ENCODE data around the gene GOLGA8G. TPM values are rescaled to one million over a fixed set of nuclear protein-coding genes. Genes with fewer than 3 reads are reported as not detected.
"Not testable (repeated sequence)": the region's sequence is repeated elsewhere in the genome, so short reads cannot be mapped to it uniquely, and the experiment has no call there.

Gene GOLGA8G, protein sequence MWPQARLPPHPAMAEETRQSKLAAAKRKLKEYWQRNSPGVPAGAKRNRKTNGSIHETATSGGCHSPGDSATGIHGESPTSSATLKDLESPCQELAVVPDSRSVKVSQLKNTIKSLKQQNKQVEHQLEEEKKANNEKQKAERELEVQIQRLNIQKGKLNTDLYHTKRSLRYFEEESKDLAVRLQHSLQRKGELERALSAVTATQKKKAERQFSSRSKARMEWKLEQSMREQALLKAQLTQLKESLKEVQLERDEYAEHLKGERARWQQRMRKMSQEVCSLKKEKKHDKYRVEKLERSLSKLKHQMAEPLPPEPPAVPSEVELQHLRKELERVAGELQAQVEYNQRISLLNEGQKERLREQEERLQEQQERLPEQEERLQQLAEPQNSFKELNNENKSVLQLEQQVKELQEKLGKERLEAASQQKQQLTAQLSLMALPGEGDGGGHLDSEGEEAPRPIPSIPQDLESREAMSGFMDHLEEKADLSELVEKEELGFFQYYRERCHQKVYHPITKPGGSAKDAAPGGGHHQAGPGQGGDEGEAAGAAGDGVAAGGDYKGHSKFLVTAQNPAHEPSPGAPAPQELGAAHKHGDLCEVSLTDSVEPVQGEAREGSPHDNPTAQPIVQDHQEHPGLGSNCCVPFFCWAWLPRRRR
- total RNA-seq (2014; rRNA removed; shearing (Covaris generic)) (not detected in 2 replicates), polyA plus RNA-seq (2016; fragmentation: Nextera tagmentation; extraction: Ambion mirVana) (not detected in 2 replicates)
- long read RNA-seq: 0 reads

DNA sequence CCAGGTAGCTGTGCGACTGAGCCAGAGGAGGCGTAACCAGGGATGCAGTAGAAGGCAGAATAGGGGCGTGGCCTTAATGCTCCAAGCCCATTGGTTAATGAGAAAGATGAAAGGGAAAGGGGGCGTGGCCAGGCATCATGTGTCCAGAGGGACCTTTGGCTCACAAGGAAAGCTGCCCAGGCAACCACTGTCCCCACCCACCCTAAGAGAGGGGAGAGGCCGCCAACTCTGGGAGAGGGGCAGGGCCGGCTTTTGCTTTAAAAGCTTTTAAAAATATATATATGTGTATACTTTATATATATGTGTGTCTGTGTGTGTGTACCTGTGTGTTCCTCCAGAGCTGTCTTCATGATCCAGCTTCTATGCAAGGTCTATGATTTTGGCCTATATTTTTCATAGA, at the start of gene GOLGA8G:
Gene GOLGA8G, minus strand, starts transcription at position 18 of the 400 bp plus-strand sequence. CDS start 62 bp downstream, outside the sequence.
- not testable (repeated sequence) for H3K4me3 Mint-ChIP-seq; H3K9me2 ChIP-seq (ENCODE audit: insufficient read depth); H3K9me3 Mint-ChIP-seq; ATAC-seq; H3K27me3 Mint-ChIP-seq (ENCODE audit: insufficient read depth, low read depth, poor library complexity); H3K4me2 ChIP-seq; H3K27ac Mint-ChIP-seq; H3F3A ChIP-seq (replicated peaks; ENCODE audit: low read depth); H3K4me3 ChIP-seq; H3K27ac ChIP-seq (ENCODE audit: low read depth); H3K27me3 ChIP-seq (ENCODE audit: insufficient read depth); H3K36me3 ChIP-seq (ENCODE audit: insufficient read depth); H3K4me1 Mint-ChIP-seq; H3K79me2 ChIP-seq (replicated peaks; ENCODE audit: insufficient read depth); H3K4me1 ChIP-seq (ENCODE audit: insufficient read depth); H2AFZ ChIP-seq; H3K36me3 Mint-ChIP-seq (ENCODE audit: low read depth); H4K20me1 ChIP-seq (replicated peaks; ENCODE audit: insufficient read depth)
- DNase-seq (ENCODE audit: low spot score): peak; percentile 1

DNA sequence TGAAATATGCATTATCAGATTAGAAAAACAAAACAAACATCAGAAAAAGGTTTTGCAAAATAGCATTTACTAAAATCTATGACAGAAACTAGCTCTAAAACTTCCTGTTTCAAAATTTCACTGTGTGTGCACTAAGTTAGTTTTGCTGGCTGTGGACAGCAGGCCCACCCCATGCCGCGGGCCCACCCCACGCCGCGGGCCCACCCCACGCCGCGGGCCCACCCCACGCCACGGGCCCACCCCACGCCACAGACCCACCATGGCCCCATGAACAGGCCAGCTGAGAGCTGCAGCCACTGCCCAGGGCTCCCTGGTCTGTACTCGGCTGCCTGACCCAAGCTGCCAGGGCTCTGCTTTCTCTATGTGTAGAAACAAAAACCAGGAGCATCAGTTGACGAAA, 40.6 kb upstream of the GOLGA8G start:
- not testable (repeated sequence) for H3K4me2 ChIP-seq; H3K27ac ChIP-seq (ENCODE audit: low read depth); H3K4me1 ChIP-seq (ENCODE audit: insufficient read depth); H4K20me1 ChIP-seq (replicated peaks; ENCODE audit: insufficient read depth); H3K9me3 Mint-ChIP-seq; H3K4me3 Mint-ChIP-seq; H3K36me3 ChIP-seq (ENCODE audit: insufficient read depth); H2AFZ ChIP-seq; H3K27me3 Mint-ChIP-seq (ENCODE audit: insufficient read depth, low read depth, poor library complexity); H3K27me3 ChIP-seq (ENCODE audit: insufficient read depth); DNase-seq (ENCODE audit: low spot score); H3K4me3 ChIP-seq; H3K27ac Mint-ChIP-seq; H3K4me1 Mint-ChIP-seq; H3F3A ChIP-seq (replicated peaks; ENCODE audit: low read depth); H3K79me2 ChIP-seq (replicated peaks; ENCODE audit: insufficient read depth); H3K36me3 Mint-ChIP-seq (ENCODE audit: low read depth); ATAC-seq; H3K9me2 ChIP-seq (ENCODE audit: insufficient read depth)

DNA sequence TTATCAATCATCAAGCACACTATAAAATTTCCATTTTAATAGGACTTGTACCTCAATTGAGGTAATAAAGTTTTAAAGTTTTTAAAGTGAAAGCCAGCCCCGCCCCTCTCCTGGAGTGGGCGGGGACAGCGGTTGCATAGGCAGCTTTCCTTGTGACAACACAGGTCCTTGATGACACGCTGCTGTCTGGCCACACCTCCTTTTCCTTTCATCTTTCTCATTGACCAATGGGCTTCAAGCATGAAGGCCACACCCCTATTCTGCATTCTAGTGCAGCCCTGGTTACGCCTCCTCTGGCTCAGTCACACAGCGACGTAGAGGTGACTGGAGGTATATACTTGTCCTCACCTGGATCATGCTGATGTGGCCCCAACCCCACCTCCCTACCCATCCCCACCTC, 20.5 kb upstream of the GOLGA8G start, which contains the start of gene GOLGA6L25:
Gene GOLGA6L25, plus strand, starts transcription at position 301 of the 400 bp plus-strand sequence. Its CDS starts 61 bp downstream, at position 362.
- H3K9me3 Mint-ChIP-seq; H3K27me3 Mint-ChIP-seq (ENCODE audit: insufficient read depth, low read depth, poor library complexity); H3K27me3 ChIP-seq (ENCODE audit: insufficient read depth); H3K79me2 ChIP-seq (replicated peaks; ENCODE audit: insufficient read depth); H3K9me2 ChIP-seq (ENCODE audit: insufficient read depth); H3K4me3 Mint-ChIP-seq; H3K4me1 ChIP-seq (ENCODE audit: insufficient read depth); H3K36me3 ChIP-seq (ENCODE audit: insufficient read depth); ATAC-seq; H3K4me3 ChIP-seq; H3K36me3 Mint-ChIP-seq (ENCODE audit: low read depth); DNase-seq (ENCODE audit: low spot score); H3K27ac Mint-ChIP-seq; H3F3A ChIP-seq (replicated peaks; ENCODE audit: low read depth); H3K4me2 ChIP-seq; H3K27ac ChIP-seq (ENCODE audit: low read depth); H2AFZ ChIP-seq; H3K4me1 Mint-ChIP-seq; H4K20me1 ChIP-seq (replicated peaks; ENCODE audit: insufficient read depth): not testable (repeated sequence)

DNA sequence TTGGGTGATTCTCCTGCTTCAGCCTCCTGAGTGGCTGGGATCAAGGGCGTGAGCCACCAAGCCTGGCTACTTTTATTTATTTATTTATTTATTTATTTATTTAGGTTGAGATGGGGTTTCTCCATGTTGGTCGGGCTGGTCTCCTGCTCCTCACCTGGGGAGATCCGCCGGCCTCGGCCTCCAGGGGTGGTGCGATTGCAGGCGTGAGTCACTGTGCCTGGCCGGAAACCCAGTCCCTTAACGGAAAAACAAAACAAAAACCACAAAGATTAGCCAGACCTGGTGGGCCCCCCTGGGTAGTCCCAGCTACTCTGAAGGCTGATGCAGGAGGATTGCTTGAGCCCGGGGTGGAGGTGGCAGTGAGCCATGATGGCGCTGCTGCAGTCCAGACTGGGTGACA, 17.6 kb downstream of the GOLGA8G start:
- not testable (repeated sequence) for H3K9me2 ChIP-seq (ENCODE audit: insufficient read depth); H3K4me3 ChIP-seq; ATAC-seq; H3K9me3 Mint-ChIP-seq; H3K36me3 ChIP-seq (ENCODE audit: insufficient read depth); H3K27ac Mint-ChIP-seq; H2AFZ ChIP-seq; H3K4me3 Mint-ChIP-seq; H4K20me1 ChIP-seq (replicated peaks; ENCODE audit: insufficient read depth); H3K27me3 ChIP-seq (ENCODE audit: insufficient read depth); H3K4me2 ChIP-seq; H3K36me3 Mint-ChIP-seq (ENCODE audit: low read depth); H3K79me2 ChIP-seq (replicated peaks; ENCODE audit: insufficient read depth); H3K27me3 Mint-ChIP-seq (ENCODE audit: insufficient read depth, low read depth, poor library complexity); H3K4me1 Mint-ChIP-seq; DNase-seq (ENCODE audit: low spot score); H3K4me1 ChIP-seq (ENCODE audit: insufficient read depth); H3K27ac ChIP-seq (ENCODE audit: low read depth); H3F3A ChIP-seq (replicated peaks; ENCODE audit: low read depth)

DNA sequence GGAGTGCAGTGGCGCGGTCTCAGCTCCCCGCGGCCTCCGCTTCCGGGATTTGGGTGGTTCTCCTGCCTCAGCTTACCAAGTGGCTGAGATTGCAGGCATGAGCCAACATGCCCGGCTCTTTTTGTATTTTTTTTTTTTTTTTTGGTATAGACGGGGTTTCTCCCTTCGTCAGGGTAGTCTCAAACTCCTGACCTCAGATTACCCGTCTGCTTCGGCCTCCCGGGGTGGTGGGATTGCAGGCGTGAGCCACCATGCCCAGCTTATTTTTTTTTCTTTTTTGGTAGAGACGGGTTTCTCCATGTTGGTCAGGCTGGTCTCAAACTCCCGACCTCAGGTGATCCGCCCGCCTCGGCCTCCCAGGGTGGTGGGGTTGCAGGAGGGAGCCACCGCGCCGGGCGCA, 18.6 kb downstream of the GOLGA8G start:
- H3K4me3 Mint-ChIP-seq; H3K9me3 Mint-ChIP-seq; ATAC-seq; H4K20me1 ChIP-seq (replicated peaks; ENCODE audit: insufficient read depth); H3K9me2 ChIP-seq (ENCODE audit: insufficient read depth); H3K4me3 ChIP-seq; H3F3A ChIP-seq (replicated peaks; ENCODE audit: low read depth); DNase-seq (ENCODE audit: low spot score); H3K79me2 ChIP-seq (replicated peaks; ENCODE audit: insufficient read depth); H3K36me3 Mint-ChIP-seq (ENCODE audit: low read depth); H3K27ac ChIP-seq (ENCODE audit: low read depth); H2AFZ ChIP-seq; H3K4me2 ChIP-seq; H3K4me1 Mint-ChIP-seq; H3K36me3 ChIP-seq (ENCODE audit: insufficient read depth); H3K27ac Mint-ChIP-seq; H3K27me3 ChIP-seq (ENCODE audit: insufficient read depth); H3K4me1 ChIP-seq (ENCODE audit: insufficient read depth); H3K27me3 Mint-ChIP-seq (ENCODE audit: insufficient read depth, low read depth, poor library complexity): not testable (repeated sequence)

DNA sequence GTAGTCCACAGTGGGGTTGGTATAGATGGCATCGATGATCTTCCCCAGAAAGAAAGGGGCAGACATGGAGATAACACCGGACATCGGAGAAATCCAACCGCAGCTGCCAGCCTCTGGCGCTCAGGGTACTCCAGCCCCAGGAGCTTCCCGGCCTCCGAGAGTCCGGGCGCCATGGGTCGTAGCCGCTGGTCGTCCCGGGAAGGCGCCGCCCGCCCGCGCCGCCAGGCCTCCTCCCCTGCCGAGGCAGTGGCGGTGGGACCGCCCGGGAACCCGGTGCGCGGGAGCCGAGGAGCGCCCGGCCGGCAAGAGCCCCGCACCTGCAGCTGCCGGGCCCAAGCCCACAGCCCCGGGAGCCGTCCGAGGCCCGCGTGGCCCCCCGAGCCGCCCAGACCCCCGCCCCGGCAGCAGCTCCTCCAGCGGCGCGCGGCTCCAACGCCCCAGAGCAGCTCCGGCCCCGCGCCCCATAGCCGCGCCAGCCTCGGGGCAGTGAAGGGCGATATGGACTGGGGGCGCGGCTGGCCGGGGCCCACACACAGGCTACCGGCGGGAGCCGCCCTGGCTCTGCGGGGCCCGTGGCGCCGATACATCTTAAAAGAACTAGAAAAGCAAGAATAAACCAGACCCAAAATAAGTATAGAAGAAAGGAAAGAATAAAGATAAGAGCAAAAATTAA, 24.4 kb downstream of the GOLGA8G start:
- not testable (repeated sequence) for H3F3A ChIP-seq (replicated peaks; ENCODE audit: low read depth); H3K36me3 Mint-ChIP-seq (ENCODE audit: low read depth); H3K27ac Mint-ChIP-seq; H2AFZ ChIP-seq; H3K36me3 ChIP-seq (ENCODE audit: insufficient read depth); H3K4me1 ChIP-seq (ENCODE audit: insufficient read depth); H3K27ac ChIP-seq (ENCODE audit: low read depth); H3K79me2 ChIP-seq (replicated peaks; ENCODE audit: insufficient read depth); H3K4me3 ChIP-seq; DNase-seq (ENCODE audit: low spot score); H3K27me3 Mint-ChIP-seq (ENCODE audit: insufficient read depth, low read depth, poor library complexity); H3K4me3 Mint-ChIP-seq; H3K27me3 ChIP-seq (ENCODE audit: insufficient read depth); H3K9me2 ChIP-seq (ENCODE audit: insufficient read depth); H4K20me1 ChIP-seq (replicated peaks; ENCODE audit: insufficient read depth); H3K4me2 ChIP-seq; H3K4me1 Mint-ChIP-seq; H3K9me3 Mint-ChIP-seq
- peak; percentile 96 for ATAC-seq
